ENCODE data around the gene DGUOK. TPM values are rescaled to one million over a fixed set of nuclear protein-coding genes. Genes with fewer than 3 reads are reported as not detected.

Gene DGUOK
- total and polyA plus RNA-seq, 4 donors = 19.6 to 49.7 (median 28.3) TPM

- TF ChIP-seq GABPA (IDR thresholded peaks at IDR 0.05 in 1 of 2, conservative IDR thresholded peaks at IDR 0.05 in 1 of 2) (no peak), RAD21 (IDR thresholded peaks at IDR 0.05) (no peak), ATF3 (IDR thresholded peaks at IDR 0.05) (no peak), HNF4G (IDR thresholded peaks at IDR 0.05) (no peak), EGR1 (IDR thresholded peaks at IDR 0.05; ENCODE audit: low read depth in 2 of 2) (no peak), YY1 (IDR thresholded peaks at IDR 0.05) (no peak), HNF4A (conservative IDR thresholded peaks at IDR 0.05) (no peak), ZBTB33 (IDR thresholded peaks at IDR 0.05) (no peak), MAX (IDR thresholded peaks at IDR 0.05) (no peak), FOXA1 (IDR thresholded peaks at IDR 0.05) (no peak), CTCF (IDR thresholded peaks at IDR 0.05; ENCODE audit: low read depth, low read length, missing input control) (no peak), NR2F2 (IDR thresholded peaks at IDR 0.05) (no peak), REST (IDR thresholded peaks at IDR 0.05) (no peak), FOXA2 (IDR thresholded peaks at IDR 0.05) (no peak), RXRA (IDR thresholded peaks at IDR 0.05) (no peak)
- H3K9me3 ChIP-seq (ENCODE audit: control insufficient read depth in 4 of 4, low read length in 3 of 4) = no peaks in the 10 kb centered on the region
- H3K27ac ChIP-seq (ENCODE audit: low read depth in 1 of 2, low read length in 2 of 2) = no peak overlapping the region
- H3K4me3 ChIP-seq (ENCODE audit: low read depth in 1 of 3, low read length in 3 of 3) = no peak overlapping the region
- H3K9ac ChIP-seq (ENCODE audit: low read depth in 1 of 2, low read length in 2 of 2) = no peak overlapping the region
- DNase-seq (ENCODE audit: low spot score) = no peak
- no peaks in the 10 kb centered on the region for H3K36me3 ChIP-seq (ENCODE audit: control insufficient read depth in 4 of 4, insufficient read depth in 3 of 4, low read depth in 1 of 4, low read length in 3 of 4)
- H3K4me1 ChIP-seq (ENCODE audit: control insufficient read depth in 4 of 4, insufficient read depth in 4 of 4, low read length in 3 of 4) = no peaks in the 10 kb centered on the region
- H3K27me3 ChIP-seq (ENCODE audit: control insufficient read depth in 4 of 4, insufficient read depth in 4 of 4, low read length in 3 of 4) = no peaks in the 10 kb centered on the region
- WGBS = 70% methylated on average over 6 of the region's 6 CpGs
These were observed 28.7 kb upstream of the DGUOK start for GRCh38 chr2:73897934-73898333.

GRCh38 chr2:73899801-73900336 lies 26.8 kb upstream of the DGUOK start:
- Histone ChIP-seq H3K36me3 (ENCODE audit: control insufficient read depth in 4 of 4, insufficient read depth in 3 of 4, low read depth in 1 of 4, low read length in 3 of 4) (no peaks in the 10 kb centered on the region), H3K27me3 (ENCODE audit: control insufficient read depth in 4 of 4, insufficient read depth in 4 of 4, low read length in 3 of 4) (no peaks in the 10 kb centered on the region), H3K27ac (ENCODE audit: low read depth in 1 of 2, low read length in 2 of 2) (no peak overlapping the region), H3K4me3 (ENCODE audit: low read depth in 1 of 3, low read length in 3 of 3) (no peak overlapping the region), H3K9me3 (ENCODE audit: control insufficient read depth in 4 of 4, low read length in 3 of 4) (no peaks in the 10 kb centered on the region), H3K4me1 (ENCODE audit: control insufficient read depth in 4 of 4, insufficient read depth in 4 of 4, low read length in 3 of 4) (no peaks in the 10 kb centered on the region), H3K9ac (ENCODE audit: low read depth in 1 of 2, low read length in 2 of 2) (no peak overlapping the region)
- WGBS = 87% methylated on average over 8 of the region's 8 CpGs
- TF ChIP-seq TAF1 (conservative IDR thresholded peaks at IDR 0.05) = no peak
- TF ChIP-seq NR2F2 (IDR thresholded peaks at IDR 0.05) = no peak
- TF ChIP-seq HNF4A (conservative IDR thresholded peaks at IDR 0.05) = no peak
- TF ChIP-seq REST (IDR thresholded peaks at IDR 0.05) = no peak
- no peak for TF ChIP-seq GABPA (IDR thresholded peaks at IDR 0.05 in 1 of 2, conservative IDR thresholded peaks at IDR 0.05 in 1 of 2)
- no peak for TF ChIP-seq CTCF (IDR thresholded peaks at IDR 0.05; ENCODE audit: low read depth, low read length, missing input control)
- TF ChIP-seq JUND (IDR thresholded peaks at IDR 0.05) = no peak
- no peak for TF ChIP-seq FOXA1 (IDR thresholded peaks at IDR 0.05)
- TF ChIP-seq SP1 (IDR thresholded peaks at IDR 0.05) = no peak
- no peak for DNase-seq (ENCODE audit: low spot score)

Measured in liver (tissue), 9 donors.